GM21526 (cell line): ENCODE data around the gene PSMG1.
A peak's percentile ranks its signal among the peaks of the same experiment; 100 is the strongest.
"Not testable (repeated sequence)": the region's sequence is repeated elsewhere in the genome, so short reads cannot be mapped to it uniquely, and the experiment has no call there.

ENCODE experiments used
- ATAC-seq: cut with Tn5 transposase; IDR thresholded peaks from one replicate; pipeline ENCODE4 v1.9.1; 2021; ENCODE audit warnings: moderate library complexity; ENCODE audit not compliant: unreplicated experiment, low FRiP score

Gene PSMG1, protein sequence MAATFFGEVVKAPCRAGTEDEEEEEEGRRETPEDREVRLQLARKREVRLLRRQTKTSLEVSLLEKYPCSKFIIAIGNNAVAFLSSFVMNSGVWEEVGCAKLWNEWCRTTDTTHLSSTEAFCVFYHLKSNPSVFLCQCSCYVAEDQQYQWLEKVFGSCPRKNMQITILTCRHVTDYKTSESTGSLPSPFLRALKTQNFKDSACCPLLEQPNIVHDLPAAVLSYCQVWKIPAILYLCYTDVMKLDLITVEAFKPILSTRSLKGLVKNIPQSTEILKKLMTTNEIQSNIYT

DNA sequence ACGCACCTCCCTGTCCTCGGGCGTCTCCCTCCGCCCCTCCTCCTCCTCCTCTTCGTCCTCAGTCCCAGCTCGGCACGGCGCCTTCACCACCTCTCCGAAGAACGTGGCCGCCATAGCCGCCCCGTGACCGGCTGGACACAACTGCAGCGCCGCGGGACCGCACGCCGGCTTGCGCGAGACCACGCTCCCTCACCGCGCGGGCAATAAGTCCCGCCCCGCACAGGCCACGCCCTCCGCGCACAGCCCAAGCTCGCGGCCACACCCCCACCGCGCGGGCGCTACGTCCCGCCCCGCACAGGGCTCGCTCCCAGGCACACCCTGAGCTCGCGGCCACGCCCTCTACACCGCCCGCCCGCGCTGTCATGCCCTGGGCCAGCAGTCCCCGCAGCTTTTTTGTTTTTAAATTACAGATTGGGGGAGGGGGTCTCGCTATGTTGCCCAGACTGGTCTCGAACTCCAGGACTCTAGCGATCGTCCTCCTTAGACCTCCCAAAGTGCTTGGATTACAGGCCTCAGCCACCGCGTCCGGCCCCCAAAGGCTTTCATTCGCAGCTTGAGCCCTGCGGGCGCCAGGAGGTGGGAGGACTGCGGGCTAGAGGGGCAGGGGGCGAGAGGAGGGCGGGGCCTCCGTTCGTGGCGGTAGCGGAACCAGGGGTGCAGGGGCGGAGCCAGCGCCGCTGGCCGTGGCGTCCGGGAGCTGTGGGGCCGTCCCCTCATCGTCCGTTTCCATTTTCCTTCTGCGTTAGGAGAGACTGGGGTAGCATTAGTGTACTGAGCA, at the start of gene PSMG1:
TSS of gene PSMG1 (minus strand) at position 180 of the 778 bp plus-strand sequence. CDS start at position 114, 66 bp downstream.
- peak; percentile 84 for ATAC-seq

DNA sequence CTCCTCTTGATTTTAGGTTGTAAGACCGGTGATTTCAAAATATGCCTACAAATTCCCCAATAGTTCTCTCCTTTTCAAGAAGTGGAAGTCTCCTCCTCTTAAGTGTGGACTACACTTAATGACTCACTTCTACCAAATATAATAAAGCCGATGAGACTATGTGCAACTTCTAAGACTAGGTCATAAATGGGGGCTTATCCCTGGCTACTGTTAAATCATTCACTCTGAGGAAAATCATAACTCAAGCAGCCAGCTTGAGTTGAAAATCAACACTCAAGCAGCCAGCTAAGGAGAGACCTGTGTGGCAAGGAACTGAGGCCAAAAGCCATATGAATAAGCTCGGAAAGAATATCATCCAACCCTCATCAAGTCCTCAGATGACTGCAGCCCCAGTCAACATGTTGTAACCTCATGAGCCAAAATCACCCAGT, 49.6 kb upstream of the PSMG1 start:
- ATAC-seq = no peak

DNA sequence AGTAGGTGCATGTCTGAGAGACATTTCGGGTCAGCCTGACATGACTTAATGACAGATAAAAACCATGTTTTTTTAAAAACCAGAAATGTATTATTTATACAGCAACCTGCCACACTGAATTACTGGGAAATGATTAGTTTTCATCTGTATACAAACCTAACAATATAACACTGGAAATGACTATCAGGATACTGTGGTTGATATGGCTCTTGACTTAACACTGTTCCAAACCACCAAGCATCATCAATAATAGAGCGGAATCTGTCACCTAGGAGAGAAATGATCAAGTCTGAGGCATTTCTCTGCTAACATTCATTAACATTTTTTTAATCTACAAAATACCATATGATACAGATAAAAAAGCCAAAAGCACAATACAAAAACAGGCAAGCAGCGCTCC, 41.7 kb upstream of the PSMG1 start:
- no peak for ATAC-seq

DNA sequence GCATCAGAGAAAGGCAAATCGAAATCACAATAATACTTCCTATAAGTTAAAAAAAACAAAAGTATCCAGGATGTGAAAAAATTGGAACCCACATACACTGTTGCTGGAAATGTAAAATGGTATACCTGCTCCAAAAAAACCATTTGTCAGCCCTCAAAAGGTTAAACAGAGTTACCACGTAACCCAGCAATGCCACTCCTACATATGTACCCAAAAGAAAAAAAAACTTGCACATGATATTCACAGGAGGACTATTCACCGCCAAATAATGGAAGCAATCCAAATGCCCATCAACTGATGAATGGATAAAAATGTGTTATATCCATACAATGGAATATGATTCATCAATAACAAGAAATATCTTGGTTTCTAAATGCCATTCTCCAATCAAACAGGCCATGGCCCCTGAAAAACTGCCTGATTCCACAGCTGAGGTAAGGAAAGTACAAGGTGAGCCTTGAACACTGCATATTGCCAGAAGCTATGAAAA, 38.8 kb upstream of the PSMG1 start:
- no peak for ATAC-seq

DNA sequence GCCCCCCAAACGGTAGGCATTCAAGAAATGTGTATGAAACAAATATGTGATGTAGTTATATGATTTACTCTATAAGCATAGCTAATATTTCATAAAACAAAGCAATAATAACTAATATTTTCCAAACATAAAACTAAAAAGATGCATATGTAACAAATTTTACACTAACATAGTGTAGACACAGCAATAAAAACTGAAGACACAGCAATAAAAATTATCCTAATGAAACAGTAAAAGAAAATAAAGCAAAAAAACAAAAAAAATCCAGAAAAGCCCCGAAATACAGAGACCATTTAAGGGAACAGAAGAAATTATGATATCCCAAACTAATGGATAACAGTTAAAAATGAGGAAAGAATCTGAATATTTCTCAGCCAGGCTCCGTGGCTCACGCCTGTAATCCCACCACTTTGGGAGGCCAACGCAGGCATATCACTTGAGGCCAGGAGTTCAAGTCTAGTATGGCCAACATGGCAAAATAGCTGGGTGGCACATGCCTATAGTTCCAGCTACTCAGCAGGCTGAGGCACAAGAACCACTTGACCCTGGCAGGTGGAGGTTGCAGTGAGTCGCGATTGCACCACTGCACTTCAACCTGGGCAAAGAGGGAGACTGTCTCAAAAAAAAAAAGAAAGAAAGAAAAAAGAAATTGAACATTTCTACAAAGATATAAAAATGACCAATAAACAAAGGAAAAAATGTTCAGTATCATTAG, 38.2 kb upstream of the PSMG1 start:
- no peak for ATAC-seq

DNA sequence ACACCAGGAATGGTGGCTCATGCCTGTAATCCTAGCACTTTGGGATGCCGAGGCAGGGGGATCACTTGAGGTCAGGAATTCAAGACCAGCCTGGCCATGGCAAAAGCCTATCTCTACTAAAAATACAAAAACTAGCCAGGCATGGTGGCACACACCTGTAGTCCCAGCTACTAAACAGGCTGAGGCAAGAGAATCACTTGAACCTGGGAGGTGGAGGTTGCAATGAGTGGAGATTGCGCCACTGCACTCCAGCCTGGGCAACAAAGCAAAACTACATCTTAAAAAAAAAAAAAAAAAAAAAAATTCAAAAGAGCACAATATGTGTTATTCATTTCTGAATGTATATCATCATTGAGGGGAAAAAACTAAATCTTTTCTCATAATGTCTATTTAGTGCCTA, 37.6 kb upstream of the PSMG1 start:
- ATAC-seq = not testable (repeated sequence)

DNA sequence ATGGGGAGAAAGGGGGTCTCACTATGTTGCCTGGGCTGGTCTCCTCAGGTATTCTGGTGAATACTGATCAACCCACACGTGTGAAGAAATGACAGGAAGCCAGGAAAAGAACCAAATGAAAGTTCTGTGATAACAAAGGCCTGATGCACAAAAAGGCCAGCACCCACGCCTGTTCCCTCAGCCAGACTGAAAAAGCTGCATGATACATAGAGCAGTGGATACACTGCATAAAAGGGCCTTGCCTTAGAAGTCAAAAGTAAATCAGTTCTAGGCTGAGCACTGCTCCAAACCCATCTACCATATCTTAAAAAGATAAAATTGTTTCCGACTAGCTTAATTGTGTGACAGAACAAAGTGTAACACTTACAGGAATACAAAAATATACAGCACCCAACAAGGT, 36.9 kb upstream of the PSMG1 start:
- no peak for ATAC-seq

DNA sequence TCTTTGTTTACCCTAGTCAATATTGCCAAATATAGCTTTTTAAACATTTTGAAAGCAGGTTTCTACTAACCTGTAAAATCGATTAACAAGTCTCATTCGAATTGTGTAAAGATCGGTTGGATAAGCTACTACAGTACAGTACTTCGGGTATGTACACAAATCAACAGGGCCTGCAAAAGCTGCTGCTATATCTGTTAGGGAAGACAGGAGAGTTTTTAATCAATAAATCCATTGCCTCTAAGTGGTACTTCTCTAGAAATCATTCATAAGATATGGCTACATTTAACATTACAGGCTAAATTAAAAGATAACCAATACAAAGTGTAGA, 34.8 kb upstream of the PSMG1 start:
- no peak for ATAC-seq

DNA sequence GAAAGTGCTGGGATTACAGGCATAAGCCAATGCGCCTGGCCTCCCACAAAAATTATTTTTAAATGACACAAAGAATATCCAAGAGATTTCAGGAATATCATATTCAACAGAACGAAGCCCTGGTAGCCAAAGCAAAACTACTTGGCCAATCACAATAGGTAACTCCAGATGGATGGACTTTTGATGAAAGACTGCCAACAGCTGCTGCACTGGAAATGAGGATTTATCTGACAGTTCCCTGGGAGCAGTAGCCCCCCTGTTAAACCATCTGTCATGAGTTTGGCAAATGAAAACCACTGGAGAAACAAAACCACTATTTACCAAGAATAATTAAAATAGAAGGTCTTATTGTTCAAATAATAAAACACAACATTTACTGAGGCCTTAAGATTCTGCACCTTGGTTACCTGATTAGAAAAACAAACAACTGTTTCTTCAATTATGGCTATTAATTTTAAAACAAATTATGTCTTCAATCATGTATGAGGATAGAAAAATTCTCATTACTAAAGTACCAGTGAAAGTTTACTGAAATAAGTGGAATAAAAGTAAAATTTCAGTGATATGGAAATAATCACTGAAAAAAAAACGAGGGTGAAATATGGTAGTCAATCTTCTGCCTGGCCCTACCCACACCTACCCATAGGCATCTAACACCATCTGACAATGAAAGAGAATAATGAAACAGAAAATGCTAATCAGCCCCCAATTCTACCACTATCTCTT, 34.3 kb upstream of the PSMG1 start:
- no peak for ATAC-seq

DNA sequence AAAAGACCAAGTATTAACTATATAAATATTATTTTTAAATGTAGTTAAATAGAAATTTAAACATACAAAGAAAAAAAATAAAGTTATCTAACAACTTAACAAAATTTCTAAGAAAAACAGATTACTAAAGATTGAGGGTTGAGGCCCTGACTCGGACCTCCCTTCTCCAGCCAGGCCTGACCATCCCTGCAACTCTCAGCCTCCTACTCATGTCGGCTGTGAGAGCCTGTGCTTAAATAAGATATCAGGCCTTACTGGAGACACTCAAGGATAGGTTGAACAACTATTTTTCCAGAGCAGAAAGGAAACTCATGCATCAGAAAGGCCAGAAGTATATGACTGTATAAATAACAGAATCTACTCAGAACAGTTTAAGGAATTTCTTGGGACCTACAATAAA, 33.0 kb upstream of the PSMG1 start:
- no peak for ATAC-seq

DNA sequence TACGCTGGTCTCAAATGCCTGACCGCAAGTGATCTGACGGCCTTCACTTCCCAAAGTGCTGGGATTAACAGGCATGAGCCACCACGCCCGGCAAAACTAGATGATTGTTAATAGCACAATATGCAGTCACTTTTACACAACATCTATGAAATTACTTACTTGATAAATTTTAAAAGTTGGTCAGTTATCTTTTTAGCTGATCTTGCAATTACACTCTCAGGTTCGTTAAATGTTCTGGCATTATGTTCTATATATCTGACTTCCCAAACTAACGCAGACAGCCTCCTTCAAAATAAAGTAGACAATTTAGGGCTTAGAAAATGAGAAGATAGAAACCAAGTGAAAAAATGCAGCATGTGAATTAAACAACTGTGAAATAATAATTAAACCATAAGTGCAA, 31.8 kb upstream of the PSMG1 start:
- no peak for ATAC-seq

DNA sequence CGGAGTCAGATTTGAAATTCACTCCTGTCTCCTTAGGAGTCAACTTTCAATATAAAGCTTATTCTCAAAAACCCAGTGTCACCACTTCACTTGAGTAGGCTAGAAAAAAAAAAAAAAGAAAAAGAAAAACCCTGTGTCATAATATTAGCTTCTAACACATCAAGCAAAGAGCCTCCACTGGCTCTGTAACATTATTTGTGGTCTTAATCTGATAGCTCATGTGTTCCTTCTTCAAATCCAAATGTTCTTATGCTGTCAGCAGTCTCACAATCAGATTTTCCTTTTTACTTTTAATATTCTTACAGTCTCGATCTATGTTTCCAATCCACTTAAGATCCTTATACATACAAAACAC, 26.1 kb upstream of the PSMG1 start:
- no peak for ATAC-seq

DNA sequence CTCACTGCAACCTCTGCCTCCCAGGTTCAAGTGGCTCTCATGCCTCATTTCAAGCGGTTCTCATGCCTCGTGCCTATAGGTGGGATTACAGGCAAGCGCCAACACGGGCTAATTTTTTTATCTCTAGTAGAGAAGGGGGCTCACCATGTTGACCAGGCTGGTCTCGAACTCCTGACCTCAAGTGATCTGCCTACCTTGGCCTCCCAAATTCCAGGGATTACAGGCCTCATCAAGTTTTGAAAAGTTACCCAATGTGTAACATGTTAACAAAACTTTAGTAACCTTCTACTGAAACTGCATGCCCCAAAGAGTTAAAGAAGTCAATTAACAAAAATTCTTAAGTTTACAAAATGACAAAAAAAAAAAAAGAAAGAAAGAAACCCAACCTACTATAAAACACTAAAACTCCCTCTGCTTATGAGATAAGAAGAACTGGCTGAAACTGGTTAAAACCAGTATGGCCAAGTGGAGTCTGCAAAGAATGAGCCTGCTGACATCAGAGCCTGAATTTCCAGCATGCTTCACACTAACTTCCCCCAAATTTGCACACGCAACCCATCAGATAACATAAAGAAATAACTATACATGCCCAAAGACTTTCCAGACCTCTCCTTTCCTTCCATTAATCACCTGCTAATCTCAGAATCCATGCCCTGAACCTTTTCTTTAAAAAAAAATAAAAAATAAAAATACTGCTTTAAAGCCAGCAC, 25.5 kb upstream of the PSMG1 start:
- ATAC-seq = no peak

DNA sequence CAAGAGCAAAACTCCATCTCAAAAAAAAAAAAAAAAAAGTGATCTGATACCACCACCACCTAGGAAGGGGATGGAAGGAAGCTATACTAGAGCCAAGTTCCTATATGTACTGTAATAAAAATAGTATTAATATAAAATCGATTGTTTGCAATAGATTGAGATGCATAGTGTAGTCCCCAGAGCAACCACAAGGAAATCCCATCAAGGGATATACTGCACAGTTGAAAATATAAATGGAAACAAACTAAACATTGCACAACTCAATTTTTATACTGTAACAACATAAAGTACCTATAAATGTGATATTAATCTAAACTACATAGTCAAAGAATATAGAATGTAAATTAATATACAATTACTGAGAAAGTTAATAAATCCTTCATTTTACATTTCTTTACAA, 20.9 kb upstream of the PSMG1 start:
- no peak for ATAC-seq

DNA sequence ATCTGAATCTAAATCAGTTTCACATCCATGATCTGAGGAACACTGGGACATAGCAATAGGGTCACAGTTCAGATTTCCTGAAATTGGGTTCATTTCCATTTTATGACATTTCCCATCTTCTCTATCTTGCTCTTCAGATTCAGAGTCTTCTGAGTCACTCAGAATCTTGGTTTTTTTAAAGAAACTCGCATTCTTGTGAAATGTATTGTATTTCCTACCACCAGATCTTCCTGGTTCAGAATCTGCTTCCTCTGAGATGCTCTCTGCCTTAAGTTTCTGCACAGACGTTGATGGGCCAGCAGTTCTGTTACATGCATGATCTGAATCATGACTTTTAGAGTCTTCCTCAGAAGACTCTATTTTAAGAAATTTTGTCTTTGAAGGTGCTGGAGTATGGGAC, 15.5 kb upstream of the PSMG1 start:
- no peak for ATAC-seq

DNA sequence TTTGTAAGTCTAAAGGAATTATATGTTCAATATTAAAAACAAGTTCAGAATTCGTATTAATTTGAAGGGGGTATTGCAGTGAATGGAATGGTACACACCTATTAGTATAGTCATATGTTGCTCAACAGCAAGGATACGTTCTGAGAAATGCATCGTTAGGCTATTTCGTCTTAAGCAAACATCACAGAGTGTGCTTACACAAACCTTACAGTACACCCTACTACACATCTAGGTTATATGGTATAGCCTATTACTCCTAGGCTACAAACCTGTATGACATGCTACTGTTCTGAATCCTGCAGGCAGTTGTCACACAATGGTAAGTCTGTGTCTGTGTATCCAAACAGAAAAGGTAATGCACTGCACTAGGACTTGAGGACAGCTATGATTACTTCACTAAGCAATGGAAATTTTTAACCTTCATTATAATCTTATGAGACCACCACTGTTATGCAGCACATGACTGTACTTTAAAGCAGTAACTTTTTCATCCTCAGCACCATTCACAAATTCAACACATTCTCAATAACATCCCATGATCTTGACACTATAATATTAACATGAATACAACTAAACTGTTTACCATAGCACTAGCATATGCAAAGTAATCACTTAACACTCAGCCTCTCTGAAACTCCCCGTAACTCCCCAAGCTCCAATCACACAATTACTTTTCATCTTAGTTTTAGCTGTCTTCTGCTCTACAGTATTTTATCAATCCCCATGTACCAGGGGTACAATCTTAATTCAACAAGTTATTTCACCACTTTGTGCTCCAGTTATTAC, 14.4 kb upstream of the PSMG1 start:
- ATAC-seq = no peak

DNA sequence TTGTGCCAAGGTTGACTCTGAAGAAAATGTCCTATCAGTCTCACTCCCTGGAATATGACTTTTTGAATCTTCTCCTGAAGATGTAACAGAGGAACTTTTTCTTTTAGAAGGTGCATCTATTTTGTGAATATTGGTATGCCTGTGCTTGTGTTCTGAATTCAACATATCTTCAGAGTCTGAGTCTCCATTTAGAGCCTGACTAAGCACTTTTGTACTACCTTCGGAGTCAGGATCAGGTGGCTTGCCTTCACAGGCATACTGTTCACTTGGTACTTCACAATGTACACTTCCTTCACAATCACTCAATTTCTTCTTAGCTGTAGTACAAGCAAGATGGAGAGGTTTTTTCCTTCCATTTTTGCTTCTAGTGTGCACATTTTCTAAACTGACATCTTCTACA, 13.6 kb upstream of the PSMG1 start:
- no peak for ATAC-seq

DNA sequence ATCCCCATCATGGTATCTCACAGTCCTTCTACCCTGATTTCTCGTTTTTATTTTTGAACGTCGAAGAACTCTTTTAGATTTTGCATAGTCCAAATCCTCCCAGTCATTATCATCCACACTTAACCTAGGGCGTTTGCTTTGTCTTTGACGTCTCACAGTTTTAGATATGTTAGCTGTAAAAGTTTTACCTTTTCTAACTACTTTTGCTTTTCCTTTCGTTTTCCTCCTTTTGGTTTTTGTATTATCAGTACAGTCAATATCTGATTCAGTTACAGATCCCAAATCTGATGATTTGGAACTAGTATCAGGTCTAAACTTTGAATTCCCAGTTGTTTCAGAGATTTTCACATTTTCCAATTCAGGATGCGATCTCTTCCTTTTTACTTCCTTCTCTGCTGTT, 13.1 kb upstream of the PSMG1 start:
- ATAC-seq = no peak

DNA sequence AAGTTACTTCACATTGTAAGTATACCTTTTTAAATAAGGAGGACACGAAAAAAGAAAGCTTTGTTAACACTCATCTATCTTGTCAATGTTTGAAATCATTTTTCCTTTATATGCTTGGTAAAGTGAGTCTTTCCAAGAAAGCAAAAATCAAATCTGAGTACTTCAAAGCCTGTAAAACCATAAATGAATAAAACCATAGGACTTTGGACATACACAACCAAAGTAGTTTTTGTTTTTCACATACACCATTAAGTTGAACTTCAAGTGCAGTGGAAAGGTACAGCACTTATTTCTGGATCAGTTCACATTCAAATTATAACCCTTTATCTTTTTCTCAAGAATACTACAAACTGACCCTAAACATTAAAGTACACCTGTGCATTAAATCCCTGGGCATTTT, 10.1 kb upstream of the PSMG1 start:
- ATAC-seq = no peak
